ENCODE data around the gene PTCH1.

Gene PTCH1

DNA sequence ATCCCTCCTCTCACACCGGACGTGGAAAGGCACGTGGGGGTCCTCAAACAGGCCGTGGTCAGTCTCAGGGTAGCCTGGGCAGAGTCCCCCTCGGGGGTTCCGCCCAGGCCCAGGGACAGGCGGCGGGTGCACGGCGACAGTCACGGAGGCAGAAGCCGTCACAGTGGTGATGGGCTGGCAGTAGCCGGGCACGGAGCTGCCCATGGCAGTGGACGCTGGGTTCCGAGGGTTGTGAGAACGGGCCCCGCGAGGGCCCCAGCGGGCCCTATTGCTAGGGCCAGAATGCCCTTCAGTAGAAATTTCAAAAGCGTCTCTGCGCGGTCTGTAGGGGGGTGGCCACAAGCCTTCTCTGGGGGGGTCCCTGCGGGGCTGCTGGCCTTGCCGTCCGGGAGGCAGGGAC, 69.8 kb downstream of the PTCH1 start:
- no peak for DNase-seq (ENCODE audit: low read depth)
- TF ChIP-seq, protein P1, sequence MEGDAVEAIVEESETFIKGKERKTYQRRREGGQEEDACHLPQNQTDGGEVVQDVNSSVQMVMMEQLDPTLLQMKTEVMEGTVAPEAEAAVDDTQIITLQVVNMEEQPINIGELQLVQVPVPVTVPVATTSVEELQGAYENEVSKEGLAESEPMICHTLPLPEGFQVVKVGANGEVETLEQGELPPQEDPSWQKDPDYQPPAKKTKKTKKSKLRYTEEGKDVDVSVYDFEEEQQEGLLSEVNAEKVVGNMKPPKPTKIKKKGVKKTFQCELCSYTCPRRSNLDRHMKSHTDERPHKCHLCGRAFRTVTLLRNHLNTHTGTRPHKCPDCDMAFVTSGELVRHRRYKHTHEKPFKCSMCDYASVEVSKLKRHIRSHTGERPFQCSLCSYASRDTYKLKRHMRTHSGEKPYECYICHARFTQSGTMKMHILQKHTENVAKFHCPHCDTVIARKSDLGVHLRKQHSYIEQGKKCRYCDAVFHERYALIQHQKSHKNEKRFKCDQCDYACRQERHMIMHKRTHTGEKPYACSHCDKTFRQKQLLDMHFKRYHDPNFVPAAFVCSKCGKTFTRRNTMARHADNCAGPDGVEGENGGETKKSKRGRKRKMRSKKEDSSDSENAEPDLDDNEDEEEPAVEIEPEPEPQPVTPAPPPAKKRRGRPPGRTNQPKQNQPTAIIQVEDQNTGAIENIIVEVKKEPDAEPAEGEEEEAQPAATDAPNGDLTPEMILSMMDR (conservative IDR thresholded peaks at IDR 0.05; ENCODE audit: control insufficient read depth, insufficient read depth, low read depth, low read length): no peak
- H3K4me3 ChIP-seq (ENCODE audit: control insufficient read depth, low read depth, low read length): no peak overlapping the region

DNA sequence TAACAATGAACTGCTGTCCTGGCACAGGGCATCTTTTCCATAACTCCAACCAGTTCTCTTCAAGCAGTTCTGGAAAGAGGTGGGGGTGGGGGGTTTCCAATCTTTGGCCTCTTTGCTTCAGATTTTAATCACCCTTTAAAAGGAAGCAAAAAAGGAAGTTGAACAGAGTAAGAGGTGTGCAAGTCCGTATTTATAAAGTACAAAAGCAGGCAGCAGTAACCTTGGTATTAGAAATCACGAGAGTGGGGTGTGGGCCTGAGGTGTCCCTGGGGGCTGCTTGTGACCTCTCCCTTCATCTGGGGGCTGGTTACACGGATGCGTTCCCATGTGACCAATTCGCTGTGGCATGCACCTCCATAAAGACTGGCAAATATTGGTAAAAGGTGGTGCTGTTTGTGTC, 70.5 kb downstream of the PTCH1 start:
- TF ChIP-seq, protein P1 (conservative IDR thresholded peaks at IDR 0.05; ENCODE audit: control insufficient read depth, insufficient read depth, low read depth, low read length): no peak
- H3K4me3 ChIP-seq (ENCODE audit: control insufficient read depth, low read depth, low read length): no peak overlapping the region
- no peak for DNase-seq (ENCODE audit: low read depth)

DNA sequence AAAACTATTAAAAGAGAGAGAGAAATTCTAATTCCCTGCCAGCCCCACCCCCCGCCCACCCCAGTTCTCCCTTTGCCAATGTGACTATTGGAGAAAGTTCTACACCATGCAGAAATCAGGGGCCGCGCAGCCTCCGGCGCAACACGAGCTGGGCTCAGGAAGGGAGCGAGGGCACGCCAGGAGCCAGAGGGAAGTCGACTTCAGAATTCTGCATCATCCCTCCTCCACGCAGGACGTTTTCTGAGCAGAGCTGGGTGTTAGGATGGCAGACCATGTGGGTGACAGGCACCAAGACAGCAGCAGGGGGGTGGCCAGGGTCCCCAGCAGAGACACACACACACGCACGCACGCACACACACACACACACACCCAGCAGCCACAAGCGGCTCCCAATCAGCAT, 72.6 kb downstream of the PTCH1 start:
- TF ChIP-seq, protein P1 (conservative IDR thresholded peaks at IDR 0.05; ENCODE audit: control insufficient read depth, insufficient read depth, low read depth, low read length): no peak
- DNase-seq (ENCODE audit: low read depth): no peak
- no peak overlapping the region for H3K4me3 ChIP-seq (ENCODE audit: control insufficient read depth, low read depth, low read length)

DNA sequence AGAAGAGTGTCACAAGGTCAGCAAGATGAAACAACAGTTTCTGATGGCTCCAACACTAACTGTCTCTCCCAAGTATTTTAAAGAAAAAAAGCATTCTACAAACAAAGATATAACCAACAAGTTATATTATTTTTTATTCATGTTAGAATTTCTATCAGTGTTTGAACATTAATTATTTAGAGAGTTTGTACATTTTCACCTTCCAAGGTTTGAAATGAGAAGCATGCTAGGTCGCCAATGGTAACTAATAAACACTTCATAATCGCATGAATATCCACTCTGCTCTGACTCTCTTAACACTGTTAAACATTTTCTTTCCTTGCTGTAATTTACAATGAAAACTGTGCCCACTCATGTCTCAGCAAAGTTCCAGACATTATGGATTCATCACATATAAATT, 73.5 kb downstream of the PTCH1 start:
- DNase-seq (ENCODE audit: low read depth): no peak
- TF ChIP-seq, protein P1 (conservative IDR thresholded peaks at IDR 0.05; ENCODE audit: control insufficient read depth, insufficient read depth, low read depth, low read length): no peak
- H3K4me3 ChIP-seq (ENCODE audit: control insufficient read depth, low read depth, low read length): no peak overlapping the region

DNA sequence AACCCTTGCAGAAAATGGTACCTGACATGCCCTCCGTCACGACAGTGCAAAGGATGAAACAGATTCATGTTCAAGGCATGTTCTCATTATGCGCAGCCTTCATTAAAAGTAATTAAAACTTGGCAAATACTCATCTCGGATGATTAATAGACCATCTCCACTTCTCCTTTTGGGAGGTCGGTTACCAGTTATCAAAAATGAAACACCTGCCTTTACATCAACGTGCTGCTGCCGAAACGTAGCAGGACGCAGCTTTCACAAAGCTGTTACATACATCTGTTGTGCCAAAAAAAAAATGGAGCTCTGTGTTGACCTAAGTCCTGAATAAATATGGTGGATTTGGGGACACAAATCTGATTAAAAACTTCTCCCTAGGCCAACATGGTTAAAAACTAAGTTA, 75.7 kb downstream of the PTCH1 start:
- H3K4me3 ChIP-seq (ENCODE audit: control insufficient read depth, low read depth, low read length): no peak overlapping the region
- TF ChIP-seq, protein P1 (conservative IDR thresholded peaks at IDR 0.05; ENCODE audit: control insufficient read depth, insufficient read depth, low read depth, low read length): no peak
- DNase-seq (ENCODE audit: low read depth): no peak

DNA sequence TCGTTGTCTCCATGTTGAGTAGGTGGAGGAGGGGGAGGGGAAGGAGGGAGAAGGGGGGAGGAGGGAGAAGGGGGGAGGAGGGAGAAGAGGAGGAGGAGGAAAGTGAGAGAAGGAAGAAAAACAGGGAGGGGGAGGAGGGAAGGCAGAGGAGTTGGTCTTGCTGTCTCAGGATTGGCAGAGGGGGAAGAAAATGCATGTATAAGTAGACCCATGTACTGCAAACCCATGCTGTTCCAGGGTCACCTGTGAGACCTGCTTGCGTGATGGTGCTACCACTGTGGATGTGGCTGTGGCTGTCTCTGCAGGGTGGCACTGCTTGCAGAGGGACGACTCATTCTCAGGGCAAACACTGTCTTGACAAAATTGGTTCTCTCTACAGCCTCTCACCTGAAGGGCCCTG, 76.3 kb downstream of the PTCH1 start:
- TF ChIP-seq, protein P1 (conservative IDR thresholded peaks at IDR 0.05; ENCODE audit: control insufficient read depth, insufficient read depth, low read depth, low read length): no peak
- DNase-seq (ENCODE audit: low read depth): no peak
- H3K4me3 ChIP-seq (ENCODE audit: control insufficient read depth, low read depth, low read length): no peak overlapping the region
